GM18507 (cell line): ENCODE results near the gene UBXN2A.
"Not testable (repeated sequence)": the region's sequence is repeated elsewhere in the genome, so short reads cannot be mapped to it uniquely, and the experiment has no call there.

Experiments
- DNase-seq: peaks from one replicate; pipeline ENCODE4 v3.0.0; 2011; ENCODE audit warnings: low read depth; ENCODE audit not compliant: insufficient read length; ENCODE audit errors: extremely low spot score
- FAIRE-seq: peaks from 2 replicates; lab custom pipeline; 2011; peaks lifted over from hg19 to GRCh38; lab: Jason Lieb, UNC

UBXN2A gene

GRCh38 chr2:24010477-24011249, 70.4 kb downstream of the UBXN2A start:
- no peak for FAIRE-seq
- no peak for DNase-seq

GRCh38 chr2:24011250-24012104, 71.2 kb downstream of the UBXN2A start:
- FAIRE-seq (no peak), DNase-seq (no peak)

GRCh38 chr2:24012521-24013188, 72.4 kb downstream of the UBXN2A start:
- DNase-seq (no peak), FAIRE-seq (no peak)

- not testable (repeated sequence) for DNase-seq, FAIRE-seq
Measured at GRCh38 chr2:24014902-24015301, 74.6 kb downstream of the UBXN2A start.

GRCh38 chr2:24015562-24016375, 75.5 kb downstream of the UBXN2A start:
- no peak for DNase-seq
- FAIRE-seq, result no peak

GRCh38 chr2:24016376-24016761, 76.1 kb downstream of the UBXN2A start:
- DNase-seq, result no peak
- no peak for FAIRE-seq

GRCh38 chr2:24016853-24017703, 76.8 kb downstream of the UBXN2A start:
- DNase-seq (no peak), FAIRE-seq (no peak)

- FAIRE-seq (no peak), DNase-seq (no peak)
Measured at GRCh38 chr2:24017711-24018110, 77.4 kb downstream of the UBXN2A start.

- no peak for DNase-seq
- no peak for FAIRE-seq
Measured at GRCh38 chr2:24018241-24018640, 78.0 kb downstream of the UBXN2A start.

- DNase-seq (no peak), FAIRE-seq (no peak)
Measured at GRCh38 chr2:24019729-24020128, 79.5 kb downstream of the UBXN2A start.

GRCh38 chr2:24020244-24020643, 80.0 kb downstream of the UBXN2A start:
- FAIRE-seq, result no peak

GRCh38 chr2:24021122-24021998, 81.1 kb downstream of the UBXN2A start:
- FAIRE-seq (no peak), DNase-seq (no peak)

More at GRCh38 chr2:24020244-24020643, 80.0 kb downstream of the UBXN2A start:
- DNase-seq, result no peak

GRCh38 chr2:24022324-24022974, 82.2 kb downstream of the UBXN2A start:
- DNase-seq (no peak), FAIRE-seq (no peak)

GRCh38 chr2:24022975-24023575, 82.8 kb downstream of the UBXN2A start:
- DNase-seq, result no peak
- FAIRE-seq, result no peak

- DNase-seq (no peak), FAIRE-seq (no peak)
Measured at GRCh38 chr2:24024018-24024417, 83.8 kb downstream of the UBXN2A start.

GRCh38 chr2:24024996-24025663, 84.9 kb downstream of the UBXN2A start:
- no peak for DNase-seq
- FAIRE-seq, result no peak
